Tibial nerve (tissue), 4 donors: ENCODE data around the gene POU4F3. TPM values are rescaled to one million over a fixed set of nuclear protein-coding genes. Genes with fewer than 3 reads are reported as not detected.

Experiments
- DNase-seq, 2 donors: peaks; one replicate each; pipeline ENCODE4 v3.0.0-alpha.2; 2019; ENCODE audit warnings: low spot score in 2 of 2
- H3K27ac ChIP-seq, 4 donors: fragments of 200-600 bp; sonication (generic) in 3 of 4; one replicate each; pipeline ENCODE4 v1.5.1; 2017 to 2019; ENCODE audit warnings: mild to moderate bottlenecking in 1 of 4
- H3K27me3 ChIP-seq, 2 donors: fragments of 200-600 bp; sonication (generic) in 1 of 2; one replicate each; pipeline versions ENCODE4 v1.5.1 to v1.6.0; 2017 to 2019
- H3K36me3 ChIP-seq, 3 donors: fragments of 200-600 bp; sonication (generic); one replicate each; pipeline ENCODE4 v1.5.1; 2018 to 2019
- H3K4me1 ChIP-seq, 4 donors: fragments of 200-600 bp; sonication (generic) in 3 of 4; one replicate each; pipeline ENCODE4 v1.5.1; 2017 to 2019
- H3K4me3 ChIP-seq, 4 donors: fragments of 200-600 bp; sonication (generic) in 3 of 4; one replicate each; pipeline ENCODE4 v1.5.1; 2017 to 2019; ENCODE audit warnings: mild to moderate bottlenecking in 1 of 4, moderate library complexity in 1 of 4
- H3K9me3 ChIP-seq, 4 donors: fragments of 200-600 bp; sonication (generic) in 3 of 4; one replicate each; pipeline ENCODE4 v1.5.1; 2017 to 2019
- EP300 ChIP-seq, 2 donors: sonication (generic); formaldehyde crosslinking; IDR thresholded peaks; one replicate each; pipeline ENCODE4 v1.6.1; 2017; ENCODE audit warnings: antibody characterized with exemption in 2 of 2, mild to moderate bottlenecking in 1 of 2
- POLR2A ChIP-seq, 2 donors: fragments of 450-650 bp; IDR thresholded peaks; one replicate each; pipeline ENCODE4 v1.6.1; 2017; ENCODE audit warnings: antibody characterized with exemption in 2 of 2, mild to moderate bottlenecking in 2 of 2, moderate library complexity in 2 of 2
- WGBS, 2 donors: methylation state at CpG; one replicate each; pipeline ENCODE4 v1.1.5; 2018; 5-methylcytosine and 5-hydroxymethylcytosine counted together
- total RNA-seq, 4 donors: library from RNA; depleted of rRNA; stranded (reverse); fragments of >200 nt; gene quantifications; one replicate each; pipeline ENCODE4 v1.1.0, GENCODE V29; 2016
- TF ChIP-seq, protein P1 (sequence below), 5 experiments: fragments of 200-600 bp in 3 of 5; fragments of 450-650 bp in 2 of 5; sonication (generic) in 3 of 5; IDR thresholded peaks; one replicate each; pipeline ENCODE4 v1.5.1; 2016 to 2019; ENCODE audit warnings: antibody characterized with exemption in 5 of 5, mild to moderate bottlenecking in 3 of 5, moderate library complexity in 2 of 5

The POU4F3 gene
- total RNA-seq, 4 donors from 2014 or later: 0.21 to 0.22 TPM; not detected in 2

DNA sequence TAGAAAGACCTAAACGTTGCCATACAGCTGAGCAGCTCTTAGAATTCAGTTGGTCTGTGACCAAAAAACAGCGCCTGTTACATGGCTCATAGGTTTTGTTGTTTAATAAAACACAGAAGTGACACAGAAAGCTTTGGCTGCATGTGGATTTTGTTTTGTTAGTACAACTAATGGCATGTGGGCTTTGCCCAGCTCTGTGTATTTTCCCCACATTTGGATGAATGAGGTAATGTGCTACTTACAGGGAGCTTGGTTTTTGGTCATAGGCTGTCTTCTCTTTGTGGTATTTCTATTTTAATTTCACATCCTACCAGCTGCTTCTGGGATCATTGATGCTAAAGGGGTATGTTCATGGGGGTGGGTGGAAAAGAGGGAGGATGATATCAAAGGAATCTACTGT, 37.0 kb upstream of the POU4F3 start:
- TF ChIP-seq, protein P1, sequence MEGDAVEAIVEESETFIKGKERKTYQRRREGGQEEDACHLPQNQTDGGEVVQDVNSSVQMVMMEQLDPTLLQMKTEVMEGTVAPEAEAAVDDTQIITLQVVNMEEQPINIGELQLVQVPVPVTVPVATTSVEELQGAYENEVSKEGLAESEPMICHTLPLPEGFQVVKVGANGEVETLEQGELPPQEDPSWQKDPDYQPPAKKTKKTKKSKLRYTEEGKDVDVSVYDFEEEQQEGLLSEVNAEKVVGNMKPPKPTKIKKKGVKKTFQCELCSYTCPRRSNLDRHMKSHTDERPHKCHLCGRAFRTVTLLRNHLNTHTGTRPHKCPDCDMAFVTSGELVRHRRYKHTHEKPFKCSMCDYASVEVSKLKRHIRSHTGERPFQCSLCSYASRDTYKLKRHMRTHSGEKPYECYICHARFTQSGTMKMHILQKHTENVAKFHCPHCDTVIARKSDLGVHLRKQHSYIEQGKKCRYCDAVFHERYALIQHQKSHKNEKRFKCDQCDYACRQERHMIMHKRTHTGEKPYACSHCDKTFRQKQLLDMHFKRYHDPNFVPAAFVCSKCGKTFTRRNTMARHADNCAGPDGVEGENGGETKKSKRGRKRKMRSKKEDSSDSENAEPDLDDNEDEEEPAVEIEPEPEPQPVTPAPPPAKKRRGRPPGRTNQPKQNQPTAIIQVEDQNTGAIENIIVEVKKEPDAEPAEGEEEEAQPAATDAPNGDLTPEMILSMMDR (IDR thresholded peaks at IDR 0.05): no peak
- TF ChIP-seq EP300 (IDR thresholded peaks at IDR 0.05) (no peak), POLR2A (IDR thresholded peaks at IDR 0.05) (no peak)
- WGBS, 2 donors: 56 to 70% methylated on average over 2 of the region's 2 CpGs
- no peaks in the 10 kb centered on the region for H3K9me3 ChIP-seq
- H3K27me3 ChIP-seq: no peaks in the 10 kb centered on the region
- no peak for DNase-seq
- H3K4me3 ChIP-seq: no peak overlapping the region
- no peaks in the 10 kb centered on the region for H3K36me3 ChIP-seq
- H3K4me1 ChIP-seq: no peaks in the 10 kb centered on the region
- H3K27ac ChIP-seq: no peak overlapping the region

DNA sequence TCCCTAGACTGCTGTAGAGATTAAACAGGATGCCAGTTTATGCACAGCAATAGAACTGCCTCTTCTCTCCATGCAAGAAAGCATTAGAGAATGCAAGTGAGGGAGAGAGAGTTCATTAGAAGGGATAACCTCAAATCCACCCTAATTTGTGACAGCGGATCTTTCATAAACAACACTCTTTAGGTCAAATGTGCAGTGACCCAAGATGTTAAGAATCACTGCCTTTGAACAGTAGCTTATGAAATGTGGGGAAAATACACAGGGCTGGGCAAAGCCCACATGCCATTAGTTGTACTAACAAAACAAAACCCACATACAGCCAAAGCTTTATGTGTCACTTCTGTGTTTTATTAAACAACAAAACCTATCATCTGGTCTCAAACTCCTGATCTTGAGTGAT, 36.2 kb upstream of the POU4F3 start:
- TF ChIP-seq, protein P1 (IDR thresholded peaks at IDR 0.05): no peak
- TF ChIP-seq EP300 (IDR thresholded peaks at IDR 0.05) (no peak), POLR2A (IDR thresholded peaks at IDR 0.05) (no peak)
- 29 to 67% methylated on average over 1 of the region's 1 CpG for WGBS, 2 donors
- Histone ChIP-seq H3K27me3 (no peaks in the 10 kb centered on the region), H3K4me1 (no peaks in the 10 kb centered on the region), H3K27ac (no peak overlapping the region), H3K4me3 (no peak overlapping the region), H3K36me3 (no peaks in the 10 kb centered on the region), H3K9me3 (no peaks in the 10 kb centered on the region)
- DNase-seq: no peak

DNA sequence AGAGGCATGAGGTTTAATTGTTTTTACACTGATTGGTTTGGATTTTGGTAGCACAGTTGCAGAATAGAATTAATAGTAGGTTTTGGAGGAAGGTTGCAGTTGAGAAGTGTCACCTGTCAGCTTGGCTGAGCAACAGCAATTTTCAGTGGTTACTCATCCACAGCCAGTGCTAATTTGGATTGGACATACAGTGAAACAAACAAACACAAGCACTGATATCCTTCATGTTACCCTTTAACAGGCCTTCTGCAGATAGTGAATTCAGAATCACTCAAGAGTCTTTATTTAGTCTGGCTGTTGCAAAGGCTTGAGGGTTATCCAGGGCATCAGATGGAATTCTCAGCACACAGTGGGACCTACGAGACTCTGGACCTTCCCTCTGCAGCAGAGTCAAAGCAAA, 31.8 kb upstream of the POU4F3 start:
- Histone ChIP-seq H3K36me3 (no peaks in the 10 kb centered on the region), H3K4me1 (no peaks in the 10 kb centered on the region), H3K27ac (no peak overlapping the region), H3K27me3 (no peaks in the 10 kb centered on the region), H3K4me3 (no peak overlapping the region), H3K9me3 (no peaks in the 10 kb centered on the region)
- 50 to 57% methylated on average over 1 of the region's 1 CpG for WGBS, 2 donors
- no peak for DNase-seq
- TF ChIP-seq EP300 (IDR thresholded peaks at IDR 0.05) (no peak), POLR2A (IDR thresholded peaks at IDR 0.05) (no peak)
- TF ChIP-seq, protein P1 (IDR thresholded peaks at IDR 0.05): no peak

DNA sequence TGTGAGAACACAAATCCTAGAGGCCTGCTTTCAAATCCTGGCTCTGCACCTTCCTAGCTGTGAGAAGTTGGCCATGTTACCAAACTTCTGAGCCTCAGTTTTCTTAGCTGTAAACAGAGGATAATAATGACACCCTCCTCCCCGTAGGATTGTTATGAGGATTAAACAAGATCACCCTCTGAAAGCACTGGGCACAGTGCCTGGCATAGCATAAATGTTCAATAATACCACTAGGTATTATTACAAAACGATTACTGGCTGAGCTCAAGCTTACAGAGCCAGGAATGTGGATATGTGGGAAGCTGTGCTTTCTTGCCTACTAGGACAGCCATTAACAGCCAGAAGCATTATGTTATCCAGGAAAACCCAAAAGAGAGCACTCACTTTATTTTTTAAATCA, 30.8 kb upstream of the POU4F3 start:
- no peaks in the 10 kb centered on the region for H3K27me3 ChIP-seq
- H3K4me1 ChIP-seq: no peaks in the 10 kb centered on the region
- WGBS, 2 donors: 57 to 68% methylated on average over 2 of the region's 2 CpGs
- H3K27ac ChIP-seq: no peak overlapping the region
- no peak for DNase-seq
- no peaks in the 10 kb centered on the region for H3K9me3 ChIP-seq
- H3K4me3 ChIP-seq: no peak overlapping the region
- TF ChIP-seq POLR2A (IDR thresholded peaks at IDR 0.05) (no peak), EP300 (IDR thresholded peaks at IDR 0.05) (no peak)
- TF ChIP-seq, protein P1 (IDR thresholded peaks at IDR 0.05): no peak
- no peaks in the 10 kb centered on the region for H3K36me3 ChIP-seq

DNA sequence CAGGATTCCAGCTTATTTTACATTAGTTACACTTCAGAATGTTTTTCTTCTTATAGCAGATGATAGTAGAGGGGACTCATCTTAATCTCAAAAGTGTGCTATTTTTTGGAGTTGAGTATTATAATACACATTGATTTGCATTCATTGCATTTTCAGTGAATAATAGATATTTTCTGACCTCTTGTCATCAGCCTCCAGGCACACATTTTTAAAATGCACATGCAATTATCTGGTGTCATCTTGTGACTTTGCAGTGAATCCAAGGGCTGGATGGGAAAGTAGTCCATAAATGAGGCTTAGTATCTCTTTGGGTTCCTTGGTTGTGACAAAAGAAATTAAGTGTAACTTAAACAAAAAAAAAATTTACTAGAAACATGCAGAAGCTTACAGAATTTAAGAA, 28.1 kb upstream of the POU4F3 start:
- no peak for DNase-seq
- H3K9me3 ChIP-seq: no peaks in the 10 kb centered on the region
- TF ChIP-seq POLR2A (IDR thresholded peaks at IDR 0.05): no peak
- TF ChIP-seq EP300 (IDR thresholded peaks at IDR 0.05): no peak
- TF ChIP-seq, protein P1 (IDR thresholded peaks at IDR 0.05): no peak
- H3K36me3 ChIP-seq: no peaks in the 10 kb centered on the region
- H3K27me3 ChIP-seq: no peaks in the 10 kb centered on the region
- no peak overlapping the region for H3K4me3 ChIP-seq
- no peaks in the 10 kb centered on the region for H3K4me1 ChIP-seq
- H3K27ac ChIP-seq: no peak overlapping the region
